NCI-H345 treated with DMSO at 0.1 percent for 48 hours (cell line): ENCODE data around the gene TMEM183A.
A peak's percentile ranks its signal among the peaks of the same experiment; 100 is the strongest.
"Not testable (repeated sequence)": the region's sequence is repeated elsewhere in the genome, so short reads cannot be mapped to it uniquely, and the experiment has no call there.

Source experiments
- DNase-seq: peaks from one replicate; lab custom pipeline; 2025; ENCODE audit not compliant: unreplicated experiment; lab: John Stamatoyannopoulos, UW

The TMEM183A gene

GRCh38 chr1:203006948-203007871 is at the start of gene TMEM183A:
Gene TMEM183A (plus strand): TSS chr1:203007374. CDS start chr1:203007466, 92 bp downstream.
- DNase-seq, result peak; percentile 92

DNA sequence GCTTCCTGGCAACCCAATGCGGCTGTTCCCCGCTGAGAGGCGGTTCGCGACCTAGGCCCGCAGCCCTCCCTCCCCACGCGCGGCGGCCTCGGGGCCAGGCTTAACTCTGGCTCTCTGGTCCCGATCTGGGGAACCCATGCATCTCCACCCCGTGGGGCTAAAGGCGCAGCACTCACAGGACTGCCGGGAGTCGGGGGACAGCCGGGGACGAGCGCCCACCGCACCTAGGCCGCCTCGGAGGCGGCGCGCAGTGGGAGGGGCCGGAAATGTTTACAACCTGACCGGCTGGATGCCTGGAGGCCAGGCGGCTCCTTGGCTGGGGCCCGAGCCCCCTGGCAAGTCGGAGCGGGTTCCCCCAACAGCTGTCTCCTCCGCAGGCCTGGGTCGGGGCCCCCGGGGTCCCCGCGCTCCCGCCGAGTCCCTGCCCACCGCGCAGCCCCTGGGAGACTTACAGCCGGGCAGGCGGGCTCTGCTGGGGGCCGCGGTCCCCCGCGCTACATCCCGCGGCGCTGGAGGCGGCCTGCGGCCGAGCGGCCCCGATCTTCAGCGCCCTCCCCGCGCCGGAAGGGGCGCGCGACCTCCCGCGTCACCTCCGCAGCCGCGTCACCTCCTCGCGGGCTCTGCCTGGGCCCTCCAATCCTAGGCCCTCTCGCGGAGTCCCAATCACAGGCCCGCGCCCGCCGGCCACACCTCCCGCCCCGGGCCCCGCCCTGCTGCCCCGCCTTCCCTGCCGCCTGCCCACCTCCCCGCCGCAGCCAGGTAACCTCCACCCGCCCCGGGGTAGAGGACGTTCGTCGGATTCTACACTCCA is 49.2 kb upstream of the TMEM183A start, which contains the start of gene ADIPOR1:
ADIPOR1 (minus strand) TSS at position 580 of the 811 bp plus-strand sequence. CDS start 7,242 bp downstream, outside the sequence.
- DNase-seq, result peak; percentile 81

DNA sequence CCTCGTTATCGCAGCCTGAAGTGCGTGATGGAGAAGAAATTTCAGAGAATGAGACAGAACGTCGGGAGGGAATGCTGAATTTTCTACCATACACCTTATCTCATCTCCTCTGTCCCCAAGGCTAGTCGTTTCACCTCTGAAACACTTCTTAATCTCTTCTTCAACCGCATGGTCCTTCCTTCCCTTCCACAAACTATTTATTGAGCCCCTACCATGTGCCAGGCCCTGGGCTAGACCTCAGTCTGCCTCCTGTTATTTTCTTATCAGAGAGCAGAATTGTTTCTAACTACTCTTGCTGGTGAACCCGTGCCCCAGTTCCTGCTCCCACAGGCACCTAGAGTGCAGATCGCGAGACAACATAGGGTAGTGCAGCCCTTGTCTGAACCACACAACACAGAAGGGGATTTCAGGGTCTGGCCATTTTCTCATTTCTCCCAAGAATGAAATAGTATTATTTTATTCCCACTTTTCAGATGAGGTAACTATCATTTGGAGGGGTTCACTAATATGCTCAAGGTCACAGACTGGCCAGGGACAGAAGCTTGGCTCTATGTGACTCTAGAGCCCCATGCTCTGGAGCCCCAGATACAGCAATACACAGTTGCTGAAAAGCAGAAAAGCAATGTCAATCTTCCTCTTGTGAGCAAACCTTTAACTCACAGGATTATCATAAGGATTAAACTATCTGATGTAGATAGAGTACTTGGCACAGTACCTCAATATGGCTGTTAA is 48.5 kb upstream of the TMEM183A start:
- DNase-seq, result no peak

DNA sequence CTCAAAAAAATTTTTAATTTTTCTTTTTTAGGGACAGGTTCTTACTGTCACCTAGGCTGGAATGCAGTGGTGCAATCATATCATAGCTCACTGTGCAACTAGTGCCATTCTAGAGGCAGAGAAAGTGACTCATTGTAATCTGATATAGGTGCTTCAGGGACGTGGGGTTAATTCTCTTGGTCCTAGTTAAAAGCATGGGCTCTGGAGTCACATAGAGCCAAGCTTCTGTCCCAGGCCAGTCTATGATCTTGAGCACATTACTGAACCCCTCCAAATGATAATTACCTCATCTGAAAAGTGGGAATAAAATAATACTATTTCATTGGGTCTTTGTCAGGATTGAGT is 47.9 kb upstream of the TMEM183A start:
- DNase-seq, result no peak

- DNase-seq, result no peak
Observed at GRCh38 chr1:202961220-202961880, 45.8 kb upstream of the TMEM183A start.

DNA sequence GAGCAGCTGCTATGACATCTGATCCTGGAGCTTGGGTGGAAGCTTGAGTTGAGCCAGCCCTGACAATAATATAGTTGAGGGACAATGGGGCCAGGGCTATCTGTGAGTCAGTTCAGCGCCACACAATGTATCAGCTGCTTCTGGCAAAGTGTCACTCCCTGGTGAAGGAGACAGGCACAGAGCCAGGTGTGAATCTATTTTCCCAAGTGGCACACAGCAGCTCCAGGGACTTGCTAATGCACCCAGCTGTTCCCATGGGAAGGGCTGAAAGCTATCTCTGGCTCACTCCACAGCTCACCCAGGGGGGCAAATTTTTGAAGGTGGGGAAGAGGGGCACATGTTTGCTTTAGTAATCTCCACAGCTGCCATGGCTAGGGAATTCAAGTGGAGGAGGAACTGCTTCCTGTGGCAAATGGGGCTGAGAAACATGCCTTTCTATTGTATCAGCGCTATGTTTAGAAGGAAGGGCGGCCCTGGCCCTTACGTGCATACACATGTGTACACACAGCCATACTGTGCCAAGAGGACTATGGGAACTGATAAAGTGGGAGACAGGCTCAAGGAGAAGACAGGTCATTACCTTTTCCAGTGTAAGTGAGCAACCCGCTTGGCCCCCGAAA is 42.3 kb upstream of the TMEM183A start:
- peak; percentile 99 for DNase-seq

DNA sequence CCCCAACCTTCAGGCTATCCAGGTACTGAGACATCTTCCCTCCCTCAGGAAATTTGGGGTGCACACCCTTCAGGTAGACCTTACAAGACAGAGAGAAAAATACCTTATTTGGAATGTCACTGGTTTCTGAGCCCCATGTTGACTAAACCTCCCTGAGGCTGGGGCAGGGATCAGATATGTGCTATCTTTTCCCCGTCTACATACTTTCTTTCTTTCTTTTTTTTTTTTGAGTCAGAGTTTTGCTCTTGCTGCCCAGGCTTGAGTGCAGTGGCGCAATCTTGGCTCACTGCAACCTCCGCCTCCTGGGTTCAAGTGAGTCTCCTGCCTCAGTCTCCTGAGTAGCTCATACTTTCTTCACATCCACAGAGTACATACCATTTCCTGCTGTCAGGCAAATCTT is 41.8 kb upstream of the TMEM183A start:
- no peak for DNase-seq

DNA sequence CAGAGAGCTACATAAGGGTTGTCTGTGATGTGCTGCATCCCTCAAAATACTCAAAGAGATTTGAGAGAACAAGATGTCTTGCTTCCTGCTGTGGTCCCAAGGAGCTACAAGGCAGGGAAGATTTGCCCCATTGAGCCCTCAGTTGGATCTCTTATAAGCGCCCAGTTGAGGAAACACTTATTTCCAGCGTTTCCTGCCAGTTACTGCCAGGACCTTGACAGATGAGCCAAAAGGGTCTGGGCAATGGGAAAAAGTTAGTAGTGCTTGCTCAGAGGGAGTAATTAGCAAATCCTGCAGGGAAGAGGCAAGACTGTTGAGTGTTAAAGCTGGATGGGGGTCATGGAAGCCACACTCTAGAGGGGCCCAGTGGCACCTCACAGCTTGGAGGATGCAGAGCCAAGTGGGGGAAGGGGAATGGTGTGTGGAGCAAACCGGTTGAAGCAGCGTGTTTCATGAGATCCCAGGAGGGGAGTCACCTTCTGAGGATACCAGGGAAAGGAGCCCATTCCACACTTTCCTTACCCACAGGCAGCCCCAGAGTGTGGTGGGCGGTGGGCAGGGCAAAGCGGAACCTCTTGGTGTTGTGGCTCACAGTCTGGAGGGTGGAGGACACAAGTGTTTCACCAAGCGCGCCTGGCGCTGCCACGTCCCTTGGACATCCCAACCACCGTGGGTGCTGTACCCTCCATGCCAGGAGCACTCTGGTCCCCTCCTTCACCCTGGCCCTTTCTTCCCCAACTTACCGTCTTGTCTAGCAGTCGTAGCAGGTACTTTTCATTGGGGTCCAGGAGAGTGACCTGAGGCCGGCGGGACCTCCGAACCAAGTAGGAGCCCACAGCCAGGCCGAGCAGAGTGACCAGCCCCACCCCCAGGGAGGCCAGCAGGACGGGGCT is 40.9 kb upstream of the TMEM183A start:
- no peak for DNase-seq

DNA sequence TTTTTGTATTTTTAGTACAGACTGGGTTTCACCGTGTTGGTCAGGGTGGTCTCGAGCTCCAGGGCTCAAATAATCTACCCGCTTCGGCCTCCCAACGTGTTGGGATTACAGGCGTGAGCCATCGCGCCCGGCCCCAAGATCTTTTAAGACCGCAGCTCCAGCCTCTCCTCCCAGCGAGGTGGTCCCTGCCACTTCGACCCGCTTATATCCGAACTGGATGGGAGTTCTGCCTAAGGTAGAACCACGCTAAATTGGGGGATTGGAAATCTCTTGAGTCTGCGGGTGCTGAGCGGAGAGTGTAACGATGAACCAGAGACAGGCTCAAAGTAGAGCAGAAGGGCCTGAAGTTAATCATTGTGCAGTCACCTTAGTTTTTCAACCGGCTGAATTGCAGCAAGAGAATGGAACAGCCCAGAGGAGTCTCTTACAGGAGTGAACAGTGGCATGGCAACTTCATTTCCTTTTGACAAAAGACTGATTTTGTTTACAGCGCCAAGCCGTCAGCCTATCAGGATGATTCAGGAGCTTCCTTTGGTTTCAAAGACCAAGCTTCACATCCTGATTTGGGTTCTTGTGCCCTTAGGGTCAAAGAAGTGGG is 39.4 kb upstream of the TMEM183A start:
- DNase-seq, result no peak

DNA sequence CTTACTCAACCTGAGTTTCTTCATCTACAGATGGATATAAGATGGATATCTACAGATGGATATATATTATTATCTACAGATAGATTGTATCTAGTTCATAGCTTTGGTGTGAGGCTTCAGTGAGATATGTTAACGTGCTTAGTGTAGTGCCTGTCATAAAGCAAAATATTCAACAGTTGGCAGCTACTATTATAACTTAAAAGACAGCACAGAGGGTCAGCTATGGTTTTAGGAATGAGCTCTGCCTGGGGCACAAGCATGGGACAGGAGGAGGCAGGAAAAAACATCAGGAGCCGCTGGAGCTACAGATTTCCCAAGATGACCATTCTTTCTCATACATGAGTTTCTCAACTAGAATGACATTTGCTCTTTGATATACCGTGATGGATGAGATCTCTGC is 38.8 kb upstream of the TMEM183A start:
- DNase-seq, result no peak

DNA sequence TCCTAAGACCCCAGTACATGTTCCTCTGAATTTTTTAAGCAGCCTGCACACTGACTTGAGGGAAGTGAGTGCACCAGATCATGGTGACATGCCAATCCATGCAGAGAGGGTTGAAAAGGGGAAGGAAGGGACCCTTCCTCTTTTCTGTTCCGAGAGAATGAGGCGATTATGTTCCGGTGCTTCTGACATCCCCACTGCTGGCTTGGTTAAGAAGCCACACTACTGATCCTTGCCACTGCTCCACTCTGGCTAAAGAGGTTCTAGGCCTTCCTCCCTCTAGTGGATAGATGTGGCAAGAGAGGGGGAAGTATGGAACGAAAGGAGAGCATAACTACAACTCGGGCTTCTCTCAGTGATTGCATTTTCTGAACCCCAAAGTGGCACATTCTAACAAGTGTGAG is 38.3 kb upstream of the TMEM183A start:
- no peak for DNase-seq

DNA sequence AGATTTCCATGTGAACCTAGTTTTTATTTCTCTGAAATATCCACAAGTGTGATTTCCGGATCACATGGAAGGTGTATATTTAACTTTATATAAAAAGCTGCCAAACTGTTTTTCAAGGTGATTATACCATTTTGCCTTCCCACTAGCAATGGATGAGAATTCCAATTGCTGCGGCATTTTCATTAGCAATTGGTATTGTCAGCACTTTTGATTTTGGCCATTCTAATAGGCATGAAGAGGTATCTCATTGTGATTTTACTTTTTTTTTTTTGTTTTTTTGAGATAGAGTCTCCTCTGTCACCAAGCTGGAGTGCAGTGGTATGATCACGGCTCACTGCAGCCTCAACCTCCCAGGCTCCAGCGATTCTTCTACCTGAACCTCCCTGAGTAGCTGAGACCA is 35.1 kb upstream of the TMEM183A start:
- DNase-seq, result no peak

- DNase-seq, result no peak
Observed at GRCh38 chr1:202974856-202975255, 32.3 kb upstream of the TMEM183A start.

GRCh38 chr1:202976633-202977032 is 30.5 kb upstream of the TMEM183A start:
- no peak for DNase-seq

GRCh38 chr1:202979459-202979858 is 27.7 kb upstream of the TMEM183A start:
- DNase-seq, result no peak

GRCh38 chr1:202981939-202982338 is 25.2 kb upstream of the TMEM183A start:
- no peak for DNase-seq

DNA sequence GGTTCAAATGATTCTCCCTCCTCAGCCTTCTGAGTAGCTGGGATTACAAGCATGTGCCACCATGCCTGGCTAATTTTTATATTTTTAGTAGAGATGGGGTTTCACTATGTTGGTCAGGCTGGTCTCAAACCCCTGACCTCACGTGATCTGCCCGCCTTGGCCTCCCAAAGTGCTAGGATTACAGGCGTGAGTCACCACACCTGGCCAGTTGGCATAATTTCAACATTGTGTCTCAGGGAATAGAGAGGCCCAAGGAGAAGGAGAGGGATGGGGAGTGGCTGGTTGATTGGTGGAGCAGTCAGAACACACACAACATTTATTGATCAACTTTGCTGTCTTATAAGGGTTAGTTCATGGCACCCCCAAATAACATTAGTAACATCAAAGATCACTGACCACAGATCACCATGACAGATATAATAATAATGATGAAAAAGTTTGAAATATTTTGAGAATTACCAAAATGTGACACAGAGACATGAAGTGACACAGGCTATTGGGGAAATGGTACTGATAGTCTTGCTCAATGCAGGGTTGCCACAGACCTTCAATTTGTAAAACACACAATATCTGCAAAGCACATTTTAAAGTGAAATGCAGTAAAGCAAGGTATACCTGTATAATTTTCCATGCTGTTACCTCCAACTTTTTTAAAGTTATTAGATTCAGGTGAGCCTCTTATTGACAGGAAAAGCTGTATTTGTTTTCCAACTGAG is 24.3 kb upstream of the TMEM183A start:
- no peak for DNase-seq

DNA sequence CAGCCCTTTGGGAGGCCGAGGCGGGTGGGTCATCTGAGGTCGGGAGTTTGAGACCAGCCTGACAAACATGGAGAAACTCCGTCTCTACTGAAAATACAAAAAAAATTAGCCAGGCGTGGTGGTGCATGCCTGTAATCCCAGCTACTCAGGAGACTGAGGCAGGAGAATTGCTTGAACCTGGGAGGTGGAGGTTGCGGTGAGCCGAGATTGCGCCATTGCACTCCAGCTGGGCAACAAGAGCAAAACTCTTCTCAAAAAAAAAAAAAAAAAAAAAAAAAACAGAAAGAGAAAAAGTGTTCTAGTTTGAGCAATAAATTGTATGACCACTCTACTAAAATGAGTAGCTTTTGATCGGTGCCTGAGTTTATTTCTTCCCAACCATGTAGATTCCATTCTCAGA is 21.1 kb upstream of the TMEM183A start:
- not testable (repeated sequence) for DNase-seq
